Uterus (tissue), 4 donors: ENCODE data around the gene XYLT1. TPM values are rescaled to one million over a fixed set of nuclear protein-coding genes. Genes with fewer than 3 reads are reported as not detected.

Experiments used
- DNase-seq, 2 donors: peaks; one replicate each; pipeline ENCODE4 v3.0.0-alpha.2; 2019 to 2020
- H3K27ac ChIP-seq, 2 donors: fragments of 200-600 bp; sonication (generic); 1 replicate in 1 of 2; 2 replicates in 1 of 2; pipeline ENCODE4 v1.5.1; 2016 to 2018
- H3K27me3 ChIP-seq, 2 donors: fragments of 200-600 bp; sonication (generic); one replicate each; pipeline ENCODE4 v1.5.1; 2018 to 2019; ENCODE audit warnings: control low read depth in 1 of 2
- H3K36me3 ChIP-seq, 2 donors: fragments of 200-600 bp; sonication (generic); one replicate each; pipeline ENCODE4 v1.5.1; 2019; ENCODE audit warnings: control low read depth in 1 of 2
- H3K4me1 ChIP-seq, 2 donors: fragments of 200-600 bp; sonication (generic); one replicate each; pipeline ENCODE4 v1.5.1; 2018 to 2019; ENCODE audit warnings: control low read depth in 1 of 2
- H3K4me3 ChIP-seq, 2 donors: fragments of 200-600 bp; sonication (generic); 1 replicate in 1 of 2; 2 replicates in 1 of 2; pipeline ENCODE4 v1.5.1; 2018 to 2019; ENCODE audit warnings: mild to moderate bottlenecking in 1 of 2
- H3K9me3 ChIP-seq, 2 donors: fragments of 200-600 bp; sonication (generic); one replicate each; pipeline ENCODE4 v1.5.1; 2019; ENCODE audit warnings: control low read depth in 1 of 2
- POLR2A ChIP-seq, 2 donors: fragments of 450-650 bp; IDR thresholded peaks; one replicate each; pipeline ENCODE4 v1.6.1; 2016; ENCODE audit warnings: antibody characterized with exemption in 2 of 2, mild to moderate bottlenecking in 1 of 2, moderate library complexity in 1 of 2
- intact Hi-C: fragments of 100-400 bp; cut with DNase I; formaldehyde crosslinking; loops from one replicate; pipeline ENCODE4 v1.15.1; 2023; ENCODE audit warnings: low total_unique reads
- total RNA-seq, 4 donors: library from RNA; depleted of rRNA in 3 of 4; stranded (reverse); fragments of >200 nt in 3 of 4; gene quantifications; one replicate each; pipeline versions ENCODE4 v1.1.0 to v1.2.4, GENCODE V29; 2014 to 2023
- TF ChIP-seq, protein P1 (sequence below), 4 experiments: fragments of 200-600 bp in 2 of 4; fragments of 450-650 bp in 2 of 4; sonication (generic) in 2 of 4; IDR thresholded peaks; one replicate each; pipeline ENCODE4 v1.5.1; 2016 to 2019; ENCODE audit warnings: antibody characterized with exemption in 4 of 4, mild to moderate bottlenecking in 2 of 4, moderate library complexity in 1 of 4
- donor health status: DM: yes; HTN: yes; CAD: no.

XYLT1 gene
- total RNA-seq, 4 donors from 2014 or later, result 1.5 to 42.2 (median 15.7) TPM

DNA sequence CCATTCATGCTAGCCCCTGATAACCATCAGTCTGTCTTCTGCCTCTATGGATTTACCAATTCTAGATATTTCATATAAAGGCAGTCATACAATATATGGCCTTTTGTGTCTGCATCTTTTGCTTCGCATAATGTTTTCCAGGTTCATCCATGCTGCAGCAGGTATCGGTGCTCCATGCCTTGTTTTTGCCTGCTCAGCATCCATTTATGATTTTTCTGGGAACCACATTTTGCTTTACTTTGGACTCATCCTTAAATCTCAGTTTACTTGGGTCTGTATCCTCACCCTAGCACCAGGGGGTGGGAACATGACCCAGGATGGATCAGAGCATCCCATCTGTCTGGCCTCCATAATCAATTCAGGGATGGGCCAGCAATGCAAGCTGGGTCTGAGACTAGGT, 325.7 kb downstream of the XYLT1 start:
- H3K9me3 ChIP-seq, result no peaks in the 10 kb centered on the region
- TF ChIP-seq, protein P1, sequence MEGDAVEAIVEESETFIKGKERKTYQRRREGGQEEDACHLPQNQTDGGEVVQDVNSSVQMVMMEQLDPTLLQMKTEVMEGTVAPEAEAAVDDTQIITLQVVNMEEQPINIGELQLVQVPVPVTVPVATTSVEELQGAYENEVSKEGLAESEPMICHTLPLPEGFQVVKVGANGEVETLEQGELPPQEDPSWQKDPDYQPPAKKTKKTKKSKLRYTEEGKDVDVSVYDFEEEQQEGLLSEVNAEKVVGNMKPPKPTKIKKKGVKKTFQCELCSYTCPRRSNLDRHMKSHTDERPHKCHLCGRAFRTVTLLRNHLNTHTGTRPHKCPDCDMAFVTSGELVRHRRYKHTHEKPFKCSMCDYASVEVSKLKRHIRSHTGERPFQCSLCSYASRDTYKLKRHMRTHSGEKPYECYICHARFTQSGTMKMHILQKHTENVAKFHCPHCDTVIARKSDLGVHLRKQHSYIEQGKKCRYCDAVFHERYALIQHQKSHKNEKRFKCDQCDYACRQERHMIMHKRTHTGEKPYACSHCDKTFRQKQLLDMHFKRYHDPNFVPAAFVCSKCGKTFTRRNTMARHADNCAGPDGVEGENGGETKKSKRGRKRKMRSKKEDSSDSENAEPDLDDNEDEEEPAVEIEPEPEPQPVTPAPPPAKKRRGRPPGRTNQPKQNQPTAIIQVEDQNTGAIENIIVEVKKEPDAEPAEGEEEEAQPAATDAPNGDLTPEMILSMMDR (IDR thresholded peaks at IDR 0.05), result no peak
- TF ChIP-seq POLR2A (IDR thresholded peaks at IDR 0.05), result no peak
- H3K4me3 ChIP-seq, result no peak overlapping the region
- no peak overlapping the region for H3K27ac ChIP-seq
- H3K36me3 ChIP-seq, result no peaks in the 10 kb centered on the region
- no peaks in the 10 kb centered on the region for H3K4me1 ChIP-seq
- no peaks in the 10 kb centered on the region for H3K27me3 ChIP-seq
- intact Hi-C loops, result no loop called here
- no peak for DNase-seq

DNA sequence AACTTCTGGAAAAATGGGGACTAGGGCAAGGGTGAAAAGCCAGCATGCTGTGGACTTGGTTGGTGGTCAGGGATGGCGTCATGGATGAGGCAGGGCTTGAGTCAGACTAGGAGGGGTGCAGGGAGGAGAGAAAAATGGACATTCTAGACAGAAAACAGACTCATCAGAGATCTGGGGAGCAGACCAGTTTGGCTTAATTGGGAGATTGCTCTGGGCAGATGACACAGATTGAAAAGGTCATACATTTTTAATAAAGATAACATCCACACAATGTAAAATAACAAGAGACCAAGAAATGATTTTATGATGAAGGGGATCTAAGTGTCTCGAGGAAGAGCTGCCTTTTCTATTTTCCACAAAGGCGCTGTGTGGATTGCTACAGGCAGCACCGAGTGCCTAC, 326.3 kb downstream of the XYLT1 start:
- Histone ChIP-seq H3K4me3 (no peak overlapping the region), H3K27me3 (no peaks in the 10 kb centered on the region), H3K27ac (no peak overlapping the region), H3K9me3 (no peaks in the 10 kb centered on the region), H3K4me1 (no peaks in the 10 kb centered on the region), H3K36me3 (no peaks in the 10 kb centered on the region)
- no peak for DNase-seq
- intact Hi-C loops, result no loop called here
- TF ChIP-seq POLR2A (IDR thresholded peaks at IDR 0.05), result no peak
- TF ChIP-seq, protein P1 (IDR thresholded peaks at IDR 0.05), result no peak

DNA sequence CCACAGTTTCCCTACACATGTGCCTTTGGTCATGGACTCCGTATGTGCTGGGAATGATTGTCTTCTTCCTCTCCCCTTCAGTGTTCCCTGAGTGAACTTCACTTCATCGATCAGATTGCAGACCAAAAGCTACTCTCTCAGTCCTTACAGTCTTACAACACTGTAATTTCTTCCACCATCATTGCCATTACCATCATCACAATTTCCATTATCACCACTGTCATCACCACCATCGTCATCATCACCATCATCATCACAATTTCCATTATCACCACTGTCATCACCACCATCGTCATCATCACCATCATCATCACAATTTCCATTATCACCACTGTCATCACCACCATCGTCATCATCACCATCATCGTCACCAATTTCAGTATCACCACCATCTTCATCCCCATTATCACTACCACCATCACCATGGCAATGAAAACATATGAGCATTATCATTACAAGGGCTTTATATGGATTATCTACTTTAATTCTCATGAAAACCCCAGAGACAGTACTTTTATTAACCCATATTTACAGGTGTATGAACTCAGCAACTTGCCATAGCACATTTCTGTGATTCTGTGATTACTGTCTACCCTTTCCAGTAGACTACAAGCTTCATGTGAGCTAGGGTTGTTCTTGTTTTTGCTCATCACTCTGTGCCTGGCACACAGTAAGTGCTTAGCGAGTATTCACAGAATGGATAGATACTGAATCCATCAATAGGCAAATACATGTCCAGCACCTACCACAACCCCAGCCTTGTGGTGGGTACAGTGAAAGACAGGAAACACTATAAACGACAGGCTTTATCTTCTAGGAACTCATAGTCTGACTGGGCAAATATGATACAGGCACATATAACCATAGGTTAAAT, 327.0 kb downstream of the XYLT1 start:
- Histone ChIP-seq H3K4me1 (no peaks in the 10 kb centered on the region), H3K36me3 (no peaks in the 10 kb centered on the region), H3K9me3 (no peaks in the 10 kb centered on the region), H3K27me3 (no peaks in the 10 kb centered on the region), H3K4me3 (no peak overlapping the region), H3K27ac (no peak overlapping the region)
- intact Hi-C loops, result no loop called here
- no peak for DNase-seq
- TF ChIP-seq, protein P1 (IDR thresholded peaks at IDR 0.05), result no peak
- no peak for TF ChIP-seq POLR2A (IDR thresholded peaks at IDR 0.05)

DNA sequence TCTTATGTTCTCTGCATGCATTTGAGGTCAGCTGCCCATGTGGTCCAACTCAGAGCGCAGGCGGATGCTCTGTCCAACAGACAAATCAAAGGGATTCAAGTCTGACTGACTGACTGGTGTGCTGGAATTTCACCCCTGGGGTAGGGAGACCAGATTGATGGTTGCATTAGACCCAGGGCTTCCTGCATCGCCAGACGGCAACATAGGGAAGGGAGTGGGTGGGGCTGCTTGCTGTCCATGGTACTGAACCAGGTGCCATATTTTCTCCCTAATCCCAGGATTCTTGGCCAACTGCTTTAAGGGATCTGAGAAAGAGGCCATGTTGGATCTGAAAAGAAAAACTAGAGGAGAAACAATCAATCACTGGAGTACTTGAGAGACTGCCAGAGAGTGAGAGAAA, 332.0 kb downstream of the XYLT1 start:
- intact Hi-C loops, result no loop called here

DNA sequence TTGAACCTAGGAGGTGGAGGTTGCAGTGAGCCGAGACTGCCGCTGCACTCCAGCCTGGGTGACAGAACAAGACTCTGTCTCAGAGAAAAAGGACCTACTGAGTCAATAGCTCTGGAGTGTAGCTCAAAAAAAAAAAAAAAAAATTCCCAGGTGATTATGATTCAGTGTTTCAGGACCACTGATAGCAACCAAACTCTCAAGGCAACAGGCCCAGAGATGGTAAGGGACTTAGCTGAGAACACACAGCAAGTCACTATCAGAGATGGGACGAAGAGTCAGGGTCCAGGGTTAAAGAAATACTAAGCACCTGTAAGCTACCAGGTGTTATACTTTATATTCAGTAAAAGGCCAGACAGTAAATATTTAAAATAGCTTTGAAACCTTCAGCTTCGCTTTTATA, 335.3 kb downstream of the XYLT1 start:
- no peaks in the 10 kb centered on the region for H3K4me1 ChIP-seq
- no peak overlapping the region for H3K27ac ChIP-seq
- no peak overlapping the region for H3K4me3 ChIP-seq
- H3K9me3 ChIP-seq, result no peaks in the 10 kb centered on the region
- intact Hi-C loops, result no loop called here
- DNase-seq, result no peak
- TF ChIP-seq, protein P1 (IDR thresholded peaks at IDR 0.05), result no peak
- no peak for TF ChIP-seq POLR2A (IDR thresholded peaks at IDR 0.05)
- no peaks in the 10 kb centered on the region for H3K27me3 ChIP-seq
- H3K36me3 ChIP-seq, result no peaks in the 10 kb centered on the region

More for the DNA sequence above, 332.0 kb downstream of the XYLT1 start:
- Histone ChIP-seq H3K4me3 (no peak overlapping the region), H3K36me3 (no peaks in the 10 kb centered on the region), H3K4me1 (no peaks in the 10 kb centered on the region), H3K9me3 (no peaks in the 10 kb centered on the region), H3K27me3 (no peaks in the 10 kb centered on the region), H3K27ac (no peak overlapping the region)
- no peak for TF ChIP-seq POLR2A (IDR thresholded peaks at IDR 0.05)
- TF ChIP-seq, protein P1 (IDR thresholded peaks at IDR 0.05), result no peak
- DNase-seq, result no peak
